GM21390 (cell line): ENCODE results near the gene CHMP4B.

Source experiments
- ATAC-seq: cut with Tn5 transposase; IDR thresholded peaks from one replicate; pipeline ENCODE4 v1.9.1; 2021; ENCODE audit not compliant: unreplicated experiment

CHMP4B gene

GRCh38 chr20:33859751-33860150, 48.6 kb downstream of the CHMP4B start:
- ATAC-seq: no peak

GRCh38 chr20:33861458-33861857, 50.3 kb downstream of the CHMP4B start:
- ATAC-seq: no peak

GRCh38 chr20:33862709-33863403, 51.7 kb downstream of the CHMP4B start:
- no peak for ATAC-seq

GRCh38 chr20:33863440-33864323, 52.5 kb downstream of the CHMP4B start:
- no peak for ATAC-seq

- ATAC-seq: no peak
Observed at GRCh38 chr20:33864324-33864963, 53.3 kb downstream of the CHMP4B start.

GRCh38 chr20:33865761-33866370, 54.7 kb downstream of the CHMP4B start:
- ATAC-seq: no peak

- no peak for ATAC-seq
Observed at GRCh38 chr20:33866398-33867100, 55.4 kb downstream of the CHMP4B start.

GRCh38 chr20:33868042-33868441, 56.9 kb downstream of the CHMP4B start:
- ATAC-seq: no peak

- ATAC-seq: no peak
Observed at GRCh38 chr20:33868595-33868994, 57.4 kb downstream of the CHMP4B start.

- no peak for ATAC-seq
Observed at GRCh38 chr20:33869283-33869682, 58.1 kb downstream of the CHMP4B start.

GRCh38 chr20:33871362-33871761, 60.2 kb downstream of the CHMP4B start:
- ATAC-seq: no peak

- ATAC-seq: no peak
Observed at GRCh38 chr20:33874129-33874528, 63.0 kb downstream of the CHMP4B start.

GRCh38 chr20:33875055-33875454, 63.9 kb downstream of the CHMP4B start:
- peak; percentile 51 for ATAC-seq

- ATAC-seq: no peak
Observed at GRCh38 chr20:33875534-33876026, 64.4 kb downstream of the CHMP4B start.

GRCh38 chr20:33878583-33878982, 67.4 kb downstream of the CHMP4B start:
- no peak for ATAC-seq

GRCh38 chr20:33880396-33880795, 69.2 kb downstream of the CHMP4B start:
- no peak for ATAC-seq

- ATAC-seq: no peak
Observed at GRCh38 chr20:33881989-33882388, 70.8 kb downstream of the CHMP4B start.

GRCh38 chr20:33882481-33882880, 71.3 kb downstream of the CHMP4B start:
- no peak for ATAC-seq

- peak; percentile 55 for ATAC-seq
Observed at GRCh38 chr20:33883164-33883563, 72.0 kb downstream of the CHMP4B start.

GRCh38 chr20:33884633-33885032, 73.5 kb downstream of the CHMP4B start:
- ATAC-seq: no peak

- no peak for ATAC-seq
Observed at GRCh38 chr20:33889312-33889711, 78.2 kb downstream of the CHMP4B start.
